GM12878 (cell line): ENCODE results near the gene ERVFRD-1. TPM values are rescaled to one million over a fixed set of nuclear protein-coding genes. Genes with fewer than 3 reads are reported as not detected.

ENCODE experiments used
- ATAC-seq: fragments of 200-7000 bp; cut with Tn5 transposase; 3 replicates; pipeline ENCODE4 v1.9.1; 2020; ENCODE audit warnings: mild to moderate bottlenecking, moderate library complexity
- BruUV-seq: library from RNA; stranded (reverse); fragments of 400-500 nt; replicated peaks from 2 replicates; lab custom pipeline; 2021; lab: Mats Ljungman, UMichigan
- CTCF ChIA-PET: fragments of 300-600 bp; sonication (Branson Sonifier 250); formaldehyde crosslinking; extraction: SDS; loops from one replicate; lab custom pipeline; 2021; ENCODE audit warnings: inconsistent platforms; lab: Yijun Ruan, JAX
- POLR2A ChIA-PET: fragments of 350-600 bp; formaldehyde crosslinking; extraction: SDS; loops from one replicate; lab custom pipeline; 2021; ENCODE audit warnings: inconsistent platforms; lab: Charles Lee
- RAD21 ChIA-PET: fragments of 300-600 bp; sonication (Branson Sonifier 250); formaldehyde crosslinking; loops from one replicate; lab custom pipeline; 2023; ENCODE audit warnings: antibody characterized with exemption; ENCODE audit not compliant: unreplicated experiment; lab: Charles Lee
- SMC1A ChIA-PET: fragments of 300-600 bp; sonication (Branson Sonifier 250); formaldehyde crosslinking; loops from one replicate; lab custom pipeline; 2023; ENCODE audit not compliant: unreplicated experiment, uncharacterized antibody; lab: Charles Lee
- DNase-seq: peaks from one replicate; pipeline ENCODE4 v3.0.0-alpha.2; 2011; ENCODE audit warnings: low read depth, low spot score
- FAIRE-seq: peaks from 3 replicates; lab custom pipeline; 2011; peaks lifted over from hg19 to GRCh38; lab: Jason Lieb, UNC
- H2AFZ ChIP-seq: 2 replicates; pipeline ENCODE4 v1.6.0; 2011; ENCODE audit warnings: low read depth, low read length, control low read depth; ENCODE audit not compliant: control insufficient read depth
- H3K27ac ChIP-seq: 2 replicates; pipeline ENCODE4 v1.5.1; 2011; ENCODE audit warnings: control low read depth; ENCODE audit not compliant: control insufficient read depth, insufficient read depth
- H3K27me3 ChIP-seq, 2 experiments: replicated peaks in 1 of 2; 2 replicates each; pipeline versions ENCODE4 v1.6.0 to v1.6.1; 2011; ENCODE audit warnings: low read length in 1 of 2; ENCODE audit not compliant: control insufficient read depth in 2 of 2, insufficient read depth in 2 of 2
- H3K36me3 ChIP-seq, 2 experiments: 2 replicates each; pipeline ENCODE4 v1.5.1; 2011; ENCODE audit warnings: low read length in 1 of 2; ENCODE audit not compliant: control insufficient read depth in 2 of 2, insufficient read depth in 2 of 2
- H3K4me1 ChIP-seq: 2 replicates; pipeline ENCODE4 v1.6.1; 2011; ENCODE audit warnings: mild to moderate bottlenecking, low read length, moderate library complexity, mixed read lengths; ENCODE audit not compliant: control insufficient read depth, insufficient read depth
- H3K4me2 ChIP-seq: 2 replicates; pipeline ENCODE4 v1.6.0; 2011; ENCODE audit warnings: control low read depth; ENCODE audit not compliant: control insufficient read depth, insufficient read depth
- H3K4me3 ChIP-seq: fragments of 200-600 bp; sonication (generic); 2 replicates; pipeline ENCODE4 v1.5.1; 2016
- H3K79me2 ChIP-seq: 2 replicates; pipeline ENCODE4 v1.6.0; 2011; ENCODE audit warnings: low read length; ENCODE audit not compliant: control insufficient read depth, insufficient read depth
- H3K9ac ChIP-seq: 2 replicates; pipeline ENCODE4 v1.8.0; 2011; ENCODE audit warnings: low read length, control low read depth, mixed read lengths; ENCODE audit not compliant: control insufficient read depth, insufficient read depth
- H3K9me3 ChIP-seq: replicated peaks from 3 replicates; pipeline ENCODE4 v1.5.1; 2011; ENCODE audit warnings: mild to moderate bottlenecking, low read length; ENCODE audit not compliant: control insufficient read depth, insufficient read depth
- H4K20me1 ChIP-seq: 2 replicates; pipeline ENCODE4 v1.6.0; 2011; ENCODE audit not compliant: control insufficient read depth, insufficient read depth
- ASH2L ChIP-seq: fragments of 300-600, 200-600 bp; sonication (generic); IDR thresholded peaks from 2 replicates; pipeline ENCODE4 v1.6.1; 2017; ENCODE audit warnings: low read depth, mild to moderate bottlenecking, borderline replicate concordance
- ATF2 ChIP-seq: IDR thresholded peaks from 2 replicates; pipeline ENCODE4 v1.6.1; 2012; ENCODE audit warnings: low read length, inconsistent platforms
- CREB1 ChIP-seq: IDR thresholded peaks from 2 replicates; pipeline ENCODE4 v1.6.1; 2012; ENCODE audit warnings: low read depth, mild to moderate bottlenecking, inconsistent platforms
- CREM ChIP-seq: IDR thresholded peaks from 2 replicates; pipeline ENCODE4 v1.6.1; 2014; ENCODE audit warnings: antibody characterized with exemption, low read depth
- EP300 ChIP-seq, 2 experiments: fragments of 150-350 bp in 1 of 2; IDR thresholded peaks; 2 replicates each; pipeline ENCODE4 v1.6.1; 2011 to 2012; ENCODE audit warnings: low read depth in 2 of 2, low read length in 2 of 2, borderline replicate concordance in 1 of 2, improper control_type of control experiment in 1 of 2, inconsistent platforms in 1 of 2; ENCODE audit not compliant: control insufficient read depth in 1 of 2
- FOS ChIP-seq: IDR thresholded peaks from 3 replicates; pipeline ENCODE4 v1.6.1; 2011; ENCODE audit warnings: borderline replicate concordance; ENCODE audit not compliant: insufficient read length; ENCODE audit errors: extremely low read depth
- FOXK2 ChIP-seq: fragments of 450-650 bp; IDR thresholded peaks from 2 replicates; pipeline ENCODE4 v1.6.1; 2017; ENCODE audit warnings: mild to moderate bottlenecking, moderate library complexity
- HSF1 ChIP-seq: fragments of 150-350 bp; IDR thresholded peaks from 2 replicates; pipeline ENCODE4 v1.6.1; 2014; ENCODE audit warnings: mild to moderate bottlenecking, low read depth, low read length
- LARP7 ChIP-seq: fragments of 450-650 bp; IDR thresholded peaks from 2 replicates; pipeline ENCODE4 v1.6.1; 2017; ENCODE audit warnings: mild to moderate bottlenecking
- MYC ChIP-seq: IDR thresholded peaks from 2 replicates; pipeline ENCODE4 v1.6.1; 2011; ENCODE audit warnings: mild to moderate bottlenecking, low read length, moderate library complexity, inconsistent platforms; ENCODE audit not compliant: insufficient read depth, insufficient replicate concordance, insufficient read length, severe bottlenecking
- NR2F1 ChIP-seq: fragments of 450-650 bp; conservative IDR thresholded peaks from 2 replicates; pipeline ENCODE4 v1.6.1; 2017; ENCODE audit warnings: mild to moderate bottlenecking
- POU2F2 ChIP-seq: IDR thresholded peaks from 3 replicates; pipeline ENCODE4 v1.6.1; 2011; ENCODE audit warnings: low read depth, mild to moderate bottlenecking, low read length, borderline replicate concordance
- RAD51 ChIP-seq: fragments of 450-650 bp; IDR thresholded peaks from 2 replicates; pipeline ENCODE4 v1.6.1; 2016; ENCODE audit warnings: moderate library complexity, mild to moderate bottlenecking, inconsistent platforms
- RELB ChIP-seq: fragments of 450-650 bp; IDR thresholded peaks from 2 replicates; pipeline ENCODE4 v1.6.1; 2017; ENCODE audit warnings: low read depth, mild to moderate bottlenecking, moderate library complexity
- ZBTB11 ChIP-seq: fragments of 450-650 bp; formaldehyde crosslinking; IDR thresholded peaks from 2 replicates; pipeline ENCODE4 v1.5.0; 2022; ENCODE audit warnings: mild to moderate bottlenecking, missing genetic modification characterization
- ZNF207 ChIP-seq: fragments of 450-650 bp; IDR thresholded peaks from 2 replicates; pipeline ENCODE4 v1.6.1; 2014; ENCODE audit warnings: antibody characterized with exemption, mild to moderate bottlenecking, borderline replicate concordance
- WGBS: methylation state at CpG from one replicate; pipeline ENCODE4 v1.1.6; 2016; ENCODE audit warnings: low lambda C conversion rate; ENCODE audit not compliant: insufficient replicate concordance, insufficient coverage; ENCODE audit errors: missing lambda C conversion rate; 5-methylcytosine and 5-hydroxymethylcytosine counted together
- in situ Hi-C: fragments of 300-500 bp; cut with MboI; formaldehyde crosslinking; loops from 9 replicates; pipeline ENCODE4 v1.14.3; 2018; ENCODE audit warnings: mixed read lengths
- intact Hi-C: fragments of 100-400 bp; cut with micrococcal nuclease; formaldehyde crosslinking; loops from one replicate; pipeline ENCODE4 v1.14.2; 2022; ENCODE audit not compliant: unreplicated experiment
- polyA plus RNA-seq, 11 experiments: library from polyadenylated mRNA; depleted of rRNA in 4 of 11; unstranded in 6 of 11; stranded (reverse) in 5 of 11; fragments of >200 nt; fragmentation: Nextera tagmentation in 4 of 11; fragmentation: Illumina TruSeq in 1 of 11; extraction: Ambion mirVana in 4 of 11; extraction: Trizol in 1 of 11; gene quantifications; 1 replicate in 1 of 11; 2 replicates in 10 of 11; pipeline versions ENCODE4 v1.2.1 to v1.2.3, GENCODE V29; 2011 to 2016; ENCODE audit warnings: inconsistent platforms in 2 of 11, missing spikeins in 2 of 11, low read depth in 1 of 11
- total RNA-seq, 4 experiments: library from RNA; depleted of rRNA in 3 of 4; stranded (reverse); fragments of >200 nt in 3 of 4; fragmentation: Illumina TruSeq in 1 of 4; extraction: Trizol in 1 of 4; gene quantifications; 2 replicates each; pipeline versions ENCODE4 v1.2.1 to v1.2.3, GENCODE V29; 2013 to 2021

The ERVFRD-1 gene
- total and polyA plus RNA-seq, 10 of the 15 experiments (the other 5 are each of a cell fraction or from before 2014, with no cell fraction given), result 0.03 to 0.11 (median 0.07) TPM; not detected in 7

GRCh38 chr6:11123978-11124377 is 12.5 kb upstream of the ERVFRD-1 start (continued):
- no peak for TF ChIP-seq ZBTB11 (CRISPR knock-in tag)
- no peak for TF ChIP-seq ATF2
- no peak for TF ChIP-seq POU2F2
- TF ChIP-seq FOS, result no peak
- TF ChIP-seq NR2F1, result no peak

GRCh38 chr6:11122380-11122779 is 10.9 kb upstream of the ERVFRD-1 start:
- ATAC-seq, result no peak
- in situ Hi-C loops (no loop called here), intact Hi-C loops (no loop called here)
- Histone ChIP-seq H3K79me2 (peaks cover 11% of the 10 kb centered on the region), H3K36me3 (no peaks in the 10 kb centered on the region), H3K9ac (no peak overlapping the region), H2AFZ (no peak overlapping the region), H3K27me3 (no peaks in the 10 kb centered on the region), H3K4me2 (no peak overlapping the region), H3K4me3 (no peak overlapping the region), H3K9me3 (no peaks in the 10 kb centered on the region), H3K4me1 (no peaks in the 10 kb centered on the region), H4K20me1 (no peaks in the 10 kb centered on the region), H3K27ac (no peak overlapping the region)
- WGBS, result 100% methylated on average over 1 of the region's 1 CpG
- RAD21 ChIA-PET, result no interaction called here
- CTCF ChIA-PET, result interaction anchor here (1.0 to 1.7 kb wide), 2 partner anchors 374 to 454 kb away, joined by 4 to 6 read pairs; no protein-coding TSS in a partner anchor
- SMC1A ChIA-PET, result no interaction called here
- POLR2A ChIA-PET, result no interaction called here
- FAIRE-seq, result no peak
- DNase-seq, result no peak
- no TSS peak for BruUV-seq
- TF ChIP-seq FOXK2 (no peak), HSF1 (no peak), MYC (no peak), ASH2L (no peak), EP300 (IDR thresholded peaks at IDR 0.05; ENCODE audit: borderline replicate concordance in 1 of 2, control insufficient read depth in 1 of 2, low read depth in 2 of 2, low read length in 2 of 2) (no peak), RAD51 (no peak), RELB (no peak), LARP7 (no peak), CREB1 (no peak), CREM (no peak), ZNF207 (no peak)
